Tibial artery (tissue), 4 donors: ENCODE measurements around the gene RBM26.

Experiments used
- DNase-seq, 2 donors: peaks; one replicate each; pipeline ENCODE4 v3.0.0-alpha.2; 2019
- H3K27ac ChIP-seq, 2 donors: fragments of 200-600 bp; sonication (generic) in 1 of 2; 1 replicate in 1 of 2; 2 replicates in 1 of 2; pipeline ENCODE4 v1.5.1; 2018 to 2019; ENCODE audit warnings: mild to moderate bottlenecking in 1 of 2
- H3K27me3 ChIP-seq, 2 donors: fragments of 200-600 bp; sonication (generic) in 1 of 2; one replicate each; pipeline versions ENCODE4 v1.5.1 to v1.6.0; 2016 to 2019
- H3K36me3 ChIP-seq, 3 donors: fragments of 200-600 bp; sonication (generic) in 2 of 3; one replicate each; pipeline ENCODE4 v1.5.1; 2016 to 2019; ENCODE audit warnings: mild to moderate bottlenecking in 2 of 3
- H3K4me1 ChIP-seq, 4 donors: fragments of 200-600 bp; sonication (generic) in 2 of 4; 1 replicate in 3 of 4; 2 replicates in 1 of 4; pipeline ENCODE4 v1.5.1; 2016 to 2019
- H3K4me3 ChIP-seq, 2 donors: fragments of 200-600 bp; sonication (generic) in 1 of 2; 1 replicate in 1 of 2; 2 replicates in 1 of 2; pipeline ENCODE4 v1.5.1; 2018 to 2019; ENCODE audit warnings: mild to moderate bottlenecking in 2 of 2
- H3K9me3 ChIP-seq, 3 donors: fragments of 200-600 bp; sonication (generic) in 1 of 3; one replicate each; pipeline ENCODE4 v1.5.1; 2016 to 2019
- intact Hi-C: fragments of 100-400 bp; cut with DNase I; formaldehyde crosslinking; loops from one replicate; pipeline ENCODE4 v1.15.0; 2023; ENCODE audit warnings: low total_unique reads
- TF ChIP-seq, protein P1 (sequence below), 2 experiments: fragments of 200-600 bp in 1 of 2; fragments of 450-650 bp in 1 of 2; IDR thresholded peaks; one replicate each; pipeline ENCODE4 v1.5.1; 2017 to 2019; ENCODE audit warnings: antibody characterized with exemption in 2 of 2, mild to moderate bottlenecking in 1 of 2, moderate library complexity in 1 of 2

Gene RBM26

DNA sequence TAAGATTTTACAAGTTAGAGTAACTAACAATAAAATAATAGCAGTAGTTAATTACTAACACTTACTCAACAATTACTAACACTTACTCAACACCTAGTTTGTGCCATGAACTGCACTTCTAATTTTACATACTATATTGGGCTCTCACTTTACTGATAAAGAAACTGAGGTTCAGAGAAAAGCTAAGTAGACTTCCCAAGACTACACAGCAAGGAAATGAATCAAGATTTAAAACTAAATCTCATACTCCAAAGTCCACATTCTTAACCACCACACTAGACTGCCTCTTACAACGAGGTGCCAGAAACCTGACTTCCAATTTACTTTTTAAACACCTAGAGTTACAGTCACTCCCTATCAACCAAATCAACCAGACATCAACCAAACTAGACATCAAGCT is 25.1 kb downstream of the RBM26 start:
- Histone ChIP-seq H3K36me3 (peaks cover 20 to 26% (median 26%) of the 10 kb centered on the region in 3 donors), H3K4me3 (no peak overlapping the region), H3K27me3 (no peaks in the 10 kb centered on the region), H3K4me1 (peaks cover 0 to 17% (median 0%) of the 10 kb centered on the region in 4 donors), H3K27ac (no peak overlapping the region), H3K9me3 (no peaks in the 10 kb centered on the region)
- TF ChIP-seq, protein P1, sequence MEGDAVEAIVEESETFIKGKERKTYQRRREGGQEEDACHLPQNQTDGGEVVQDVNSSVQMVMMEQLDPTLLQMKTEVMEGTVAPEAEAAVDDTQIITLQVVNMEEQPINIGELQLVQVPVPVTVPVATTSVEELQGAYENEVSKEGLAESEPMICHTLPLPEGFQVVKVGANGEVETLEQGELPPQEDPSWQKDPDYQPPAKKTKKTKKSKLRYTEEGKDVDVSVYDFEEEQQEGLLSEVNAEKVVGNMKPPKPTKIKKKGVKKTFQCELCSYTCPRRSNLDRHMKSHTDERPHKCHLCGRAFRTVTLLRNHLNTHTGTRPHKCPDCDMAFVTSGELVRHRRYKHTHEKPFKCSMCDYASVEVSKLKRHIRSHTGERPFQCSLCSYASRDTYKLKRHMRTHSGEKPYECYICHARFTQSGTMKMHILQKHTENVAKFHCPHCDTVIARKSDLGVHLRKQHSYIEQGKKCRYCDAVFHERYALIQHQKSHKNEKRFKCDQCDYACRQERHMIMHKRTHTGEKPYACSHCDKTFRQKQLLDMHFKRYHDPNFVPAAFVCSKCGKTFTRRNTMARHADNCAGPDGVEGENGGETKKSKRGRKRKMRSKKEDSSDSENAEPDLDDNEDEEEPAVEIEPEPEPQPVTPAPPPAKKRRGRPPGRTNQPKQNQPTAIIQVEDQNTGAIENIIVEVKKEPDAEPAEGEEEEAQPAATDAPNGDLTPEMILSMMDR (IDR thresholded peaks at IDR 0.05) = no peak
- no peak for DNase-seq
- intact Hi-C loops = no loop called here

GRCh38 chr13:79379274-79379673 is 26.8 kb downstream of the RBM26 start:
- TF ChIP-seq, protein P1 (IDR thresholded peaks at IDR 0.05) = no peak
- H3K27me3 ChIP-seq = no peaks in the 10 kb centered on the region
- no peaks in the 10 kb centered on the region for H3K9me3 ChIP-seq
- H3K4me3 ChIP-seq = no peak overlapping the region
- H3K36me3 ChIP-seq = peaks cover 30 to 35% (median 34%) of the 10 kb centered on the region in 3 donors
- DNase-seq = no peak
- intact Hi-C loops = loop anchor here (5.0 kb wide), 1 partner anchor 722 kb away; the partner anchor contains the start of gene OBI1
- no peak overlapping the region for H3K27ac ChIP-seq
- H3K4me1 ChIP-seq = peaks cover 0 to 6% (median 0%) of the 10 kb centered on the region in 4 donors

DNA sequence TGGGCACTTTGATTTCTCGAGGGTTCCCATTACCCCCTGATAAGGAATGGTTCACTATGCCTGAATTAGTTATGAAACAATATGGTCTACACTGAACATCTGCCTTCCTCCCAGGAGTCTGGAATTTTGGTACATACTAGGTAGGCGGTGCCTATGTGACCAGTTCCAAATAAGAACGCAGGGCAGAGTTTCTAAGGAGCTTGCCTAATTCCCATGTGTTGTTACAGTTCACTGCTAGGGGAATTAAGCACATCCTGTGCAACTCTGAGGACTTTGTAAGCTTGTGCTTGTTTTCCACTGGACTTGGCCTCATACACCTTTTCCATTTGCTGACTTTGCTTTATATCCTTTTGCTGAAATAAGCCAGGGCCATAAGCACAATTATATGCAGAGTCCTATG is 29.2 kb downstream of the RBM26 start:
- peaks cover 0 to 6% (median 0%) of the 10 kb centered on the region in 4 donors for H3K4me1 ChIP-seq
- H3K4me3 ChIP-seq = no peak overlapping the region
- no peaks in the 10 kb centered on the region for H3K9me3 ChIP-seq
- intact Hi-C loops = loop anchor here (5.0 kb wide), 1 partner anchor 720 kb away; the partner anchor contains the start of gene OBI1
- TF ChIP-seq, protein P1 (IDR thresholded peaks at IDR 0.05) = no peak
- H3K36me3 ChIP-seq = peaks cover 32 to 44% (median 38%) of the 10 kb centered on the region in 3 donors
- no peaks in the 10 kb centered on the region for H3K27me3 ChIP-seq
- no peak overlapping the region for H3K27ac ChIP-seq
- no peak for DNase-seq

DNA sequence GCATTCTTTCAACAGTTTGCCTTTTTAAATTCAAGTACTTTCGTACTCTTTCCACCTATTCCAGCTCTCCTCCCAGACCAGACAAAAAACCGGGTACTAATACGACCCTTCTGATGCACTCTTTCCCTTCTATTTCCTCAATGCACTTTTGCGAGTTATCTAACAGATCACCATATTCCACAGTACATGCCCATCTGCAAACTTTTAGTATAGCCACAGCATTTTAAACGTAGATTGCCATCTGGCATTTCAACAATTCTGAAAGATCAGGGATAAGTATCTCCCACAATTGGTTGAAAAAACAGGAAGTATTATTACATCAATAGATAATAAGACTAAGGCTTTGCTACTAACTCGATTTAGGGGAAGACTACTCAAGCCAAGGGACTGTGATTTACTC is 31.5 kb downstream of the RBM26 start:
- intact Hi-C loops = no loop called here
- Histone ChIP-seq H3K27me3 (no peaks in the 10 kb centered on the region), H3K9me3 (no peaks in the 10 kb centered on the region), H3K4me3 (no peak overlapping the region), H3K36me3 (peaks cover 50 to 66% (median 61%) of the 10 kb centered on the region in 3 donors), H3K27ac (no peak overlapping the region), H3K4me1 (peaks cover 0 to under 1% (median 0%) of the 10 kb centered on the region in 4 donors)
- TF ChIP-seq, protein P1 (IDR thresholded peaks at IDR 0.05) = no peak
- no peak for DNase-seq

DNA sequence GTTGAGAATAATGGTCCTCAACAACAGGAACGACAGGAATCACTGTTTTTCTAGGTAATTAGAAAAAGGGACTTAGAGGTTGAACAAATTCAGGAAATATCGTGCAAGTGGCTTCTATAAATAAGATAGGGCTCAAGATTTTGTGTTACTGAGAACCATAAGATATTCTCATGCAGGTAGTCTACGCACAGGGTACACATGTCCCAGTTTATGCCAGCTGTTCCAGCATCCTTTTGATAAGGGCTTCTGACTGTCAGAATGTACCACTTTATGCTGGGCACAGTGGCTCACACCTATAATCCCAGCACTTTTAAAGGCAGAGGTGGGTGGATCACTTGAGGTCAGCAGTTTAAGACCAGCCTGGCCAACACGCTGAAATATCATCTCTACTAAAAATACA is 32.1 kb downstream of the RBM26 start:
- no peaks in the 10 kb centered on the region for H3K9me3 ChIP-seq
- no peak overlapping the region for H3K4me3 ChIP-seq
- TF ChIP-seq, protein P1 (IDR thresholded peaks at IDR 0.05) = no peak
- intact Hi-C loops = no loop called here
- no peaks in the 10 kb centered on the region for H3K27me3 ChIP-seq
- peaks cover 50 to 66% (median 61%) of the 10 kb centered on the region in 3 donors for H3K36me3 ChIP-seq
- no peak overlapping the region for H3K27ac ChIP-seq
- no peak for DNase-seq
- H3K4me1 ChIP-seq = no peaks in the 10 kb centered on the region

DNA sequence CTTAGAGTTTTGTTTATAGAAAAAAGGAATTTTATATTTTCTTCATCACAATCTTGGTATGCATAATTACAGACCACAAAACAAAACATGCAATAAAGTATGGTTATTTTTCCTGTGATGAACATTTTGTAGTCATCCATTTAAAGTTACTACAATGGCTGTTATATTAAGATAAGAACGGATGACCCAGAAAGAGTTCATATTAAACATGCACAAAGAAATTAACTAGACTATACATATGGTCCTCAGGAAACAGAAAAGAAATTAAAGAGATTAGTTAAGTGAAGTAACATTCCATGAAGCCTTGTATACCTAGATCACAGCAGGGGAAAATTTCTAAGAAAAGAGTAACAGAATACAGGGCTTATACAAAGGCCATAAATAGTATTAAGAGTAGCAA is 36.8 kb downstream of the RBM26 start:
- no peaks in the 10 kb centered on the region for H3K27me3 ChIP-seq
- no peaks in the 10 kb centered on the region for H3K9me3 ChIP-seq
- TF ChIP-seq, protein P1 (IDR thresholded peaks at IDR 0.05) = no peak
- no peak overlapping the region for H3K27ac ChIP-seq
- intact Hi-C loops = no loop called here
- no peak for DNase-seq
- peaks cover 65 to 70% (median 66%) of the 10 kb centered on the region in 3 donors for H3K36me3 ChIP-seq
- H3K4me1 ChIP-seq = no peaks in the 10 kb centered on the region
- H3K4me3 ChIP-seq = no peak overlapping the region
